ENCODE results near the gene PTPRN.

Gene PTPRN

GRCh38 chr2:219297766-219298456 is 11.3 kb downstream of the PTPRN start:
- no peaks in the 10 kb centered on the region for H3K9me3 Mint-ChIP-seq
- no peak overlapping the region for H3K4me3 Mint-ChIP-seq
- H3K27ac Mint-ChIP-seq, result no peak overlapping the region
- peaks cover 9% of the 10 kb centered on the region for H3K27me3 Mint-ChIP-seq
- DNase-seq (ENCODE audit: low spot score in 2 of 2), result no peak
- peaks cover 10% of the 10 kb centered on the region for H3K4me1 Mint-ChIP-seq
- ATAC-seq (ENCODE audit: low read depth), result no peak
- H3K36me3 Mint-ChIP-seq, result no peaks in the 10 kb centered on the region

- Mint-ChIP-seq H3K4me3 (no peak overlapping the region), H3K27me3 (peaks cover 5% of the 10 kb centered on the region), H3K27ac (no peak overlapping the region), H3K9me3 (no peaks in the 10 kb centered on the region), H3K4me1 (peaks cover 10% of the 10 kb centered on the region), H3K36me3 (no peaks in the 10 kb centered on the region)
- DNase-seq (ENCODE audit: low spot score in 2 of 2), result no peak
- ATAC-seq (ENCODE audit: low read depth), result no peak
These were observed 12.4 kb downstream of the PTPRN start for GRCh38 chr2:219296631-219297391.

GRCh38 chr2:219296142-219296541 is 13.1 kb downstream of the PTPRN start:
- no peak overlapping the region for H3K4me3 Mint-ChIP-seq
- peaks cover 3% of the 10 kb centered on the region for H3K27me3 Mint-ChIP-seq
- no peaks in the 10 kb centered on the region for H3K9me3 Mint-ChIP-seq
- no peak for ATAC-seq (ENCODE audit: low read depth)
- H3K27ac Mint-ChIP-seq, result no peak overlapping the region
- H3K36me3 Mint-ChIP-seq, result no peaks in the 10 kb centered on the region
- peaks cover 10% of the 10 kb centered on the region for H3K4me1 Mint-ChIP-seq
- DNase-seq (ENCODE audit: low spot score in 2 of 2), result no peak

GRCh38 chr2:219294356-219295351 is 14.5 kb downstream of the PTPRN start:
- no peaks in the 10 kb centered on the region for H3K27me3 Mint-ChIP-seq
- DNase-seq (ENCODE audit: low spot score in 2 of 2) (peak; percentile 92 to 95), ATAC-seq (ENCODE audit: low read depth) (peak; percentile 89)
- no peaks in the 10 kb centered on the region for H3K36me3 Mint-ChIP-seq
- peak overlapping the region; percentile 90 for H3K4me3 Mint-ChIP-seq
- H3K9me3 Mint-ChIP-seq, result no peaks in the 10 kb centered on the region
- H3K27ac Mint-ChIP-seq, result peak overlapping the region; percentile 92
- peaks cover 10% of the 10 kb centered on the region for H3K4me1 Mint-ChIP-seq

- Mint-ChIP-seq H3K9me3 (no peaks in the 10 kb centered on the region), H3K36me3 (no peaks in the 10 kb centered on the region), H3K4me1 (peaks cover 10% of the 10 kb centered on the region), H3K27ac (peak overlapping the region; percentile 92), H3K4me3 (peak overlapping the region; percentile 90), H3K27me3 (no peaks in the 10 kb centered on the region)
- ATAC-seq (ENCODE audit: low read depth) (no peak), DNase-seq (ENCODE audit: low spot score in 2 of 2) (no peak)
These were observed 15.4 kb downstream of the PTPRN start for GRCh38 chr2:219293736-219294231.

- Mint-ChIP-seq H3K9me3 (no peaks in the 10 kb centered on the region), H3K27me3 (no peaks in the 10 kb centered on the region), H3K36me3 (no peaks in the 10 kb centered on the region), H3K4me3 (no peak overlapping the region), H3K4me1 (peaks cover 10% of the 10 kb centered on the region), H3K27ac (no peak overlapping the region)
- DNase-seq (ENCODE audit: low spot score in 2 of 2) (no peak), ATAC-seq (ENCODE audit: low read depth) (no peak)
These were observed 16.6 kb downstream of the PTPRN start for GRCh38 chr2:219292616-219293015.

- H3K27me3 Mint-ChIP-seq, result no peaks in the 10 kb centered on the region
- H3K36me3 Mint-ChIP-seq, result no peaks in the 10 kb centered on the region
- no peaks in the 10 kb centered on the region for H3K9me3 Mint-ChIP-seq
- no peak for DNase-seq (ENCODE audit: low spot score in 2 of 2)
- H3K4me3 Mint-ChIP-seq, result no peak overlapping the region
- no peak for ATAC-seq (ENCODE audit: low read depth)
- no peak overlapping the region for H3K27ac Mint-ChIP-seq
- H3K4me1 Mint-ChIP-seq, result peaks cover 10% of the 10 kb centered on the region
These were observed 17.2 kb downstream of the PTPRN start for GRCh38 chr2:219291910-219292490.

- ATAC-seq (ENCODE audit: low read depth), result no peak
- Mint-ChIP-seq H3K27ac (no peak overlapping the region), H3K36me3 (no peaks in the 10 kb centered on the region), H3K4me3 (no peak overlapping the region), H3K4me1 (peaks cover 10% of the 10 kb centered on the region), H3K9me3 (no peaks in the 10 kb centered on the region), H3K27me3 (no peaks in the 10 kb centered on the region)
- no peak for DNase-seq (ENCODE audit: low spot score in 2 of 2)
These were observed 17.8 kb downstream of the PTPRN start for GRCh38 chr2:219291394-219291793.

GRCh38 chr2:219290381-219291171 is 18.6 kb downstream of the PTPRN start:
- no peaks in the 10 kb centered on the region for H3K9me3 Mint-ChIP-seq
- no peak overlapping the region for H3K4me3 Mint-ChIP-seq
- H3K4me1 Mint-ChIP-seq, result peaks cover 8% of the 10 kb centered on the region
- H3K36me3 Mint-ChIP-seq, result peaks cover 1% of the 10 kb centered on the region
- H3K27me3 Mint-ChIP-seq, result no peaks in the 10 kb centered on the region
- ATAC-seq (ENCODE audit: low read depth) (no peak), DNase-seq (ENCODE audit: low spot score in 2 of 2) (no peak)
- no peak overlapping the region for H3K27ac Mint-ChIP-seq

GRCh38 chr2:219289537-219290361 is 19.5 kb downstream of the PTPRN start:
- ATAC-seq (ENCODE audit: low read depth), result no peak
- Mint-ChIP-seq H3K4me1 (peaks cover 9% of the 10 kb centered on the region), H3K27me3 (no peaks in the 10 kb centered on the region), H3K36me3 (peaks cover 4% of the 10 kb centered on the region), H3K4me3 (no peak overlapping the region), H3K9me3 (no peaks in the 10 kb centered on the region), H3K27ac (no peak overlapping the region)
- no peak for DNase-seq (ENCODE audit: low spot score in 2 of 2)

GRCh38 chr2:219289195-219289536 is 20.0 kb downstream of the PTPRN start:
- no peak overlapping the region for H3K4me3 Mint-ChIP-seq
- no peaks in the 10 kb centered on the region for H3K27me3 Mint-ChIP-seq
- ATAC-seq (ENCODE audit: low read depth) (no peak), DNase-seq (ENCODE audit: low spot score in 2 of 2) (no peak)
- H3K4me1 Mint-ChIP-seq, result peaks cover 5% of the 10 kb centered on the region
- peaks cover 4% of the 10 kb centered on the region for H3K36me3 Mint-ChIP-seq
- H3K9me3 Mint-ChIP-seq, result no peaks in the 10 kb centered on the region
- no peak overlapping the region for H3K27ac Mint-ChIP-seq

GRCh38 chr2:219287580-219288265 is 21.5 kb downstream of the PTPRN start:
- Mint-ChIP-seq H3K4me1 (peaks cover 8% of the 10 kb centered on the region), H3K27ac (no peak overlapping the region), H3K9me3 (no peaks in the 10 kb centered on the region), H3K27me3 (no peaks in the 10 kb centered on the region), H3K4me3 (no peak overlapping the region), H3K36me3 (peaks cover 12% of the 10 kb centered on the region)
- DNase-seq (ENCODE audit: low spot score in 2 of 2), result no peak
- ATAC-seq (ENCODE audit: low read depth), result no peak

All from memory B cell (primary cell).